Activated CD4-positive, alpha-beta T cell treated with anti-CD3 and anti-CD28 coated beads, Interleukin-2, amount 10 ng/mL, durations not matched to agents 7 days and 5 days (primary cell): ENCODE results near the gene CYP21A2. TPM values are rescaled to one million over a fixed set of nuclear protein-coding genes. Genes with fewer than 3 reads are reported as not detected.
"Not testable (repeated sequence)": the region's sequence is repeated elsewhere in the genome, so short reads cannot be mapped to it uniquely, and the experiment has no call there.

Experiments used
- CTCF ChIA-PET: fragments of 350-600 bp; sonication (Branson Sonifier 250); formaldehyde crosslinking; loops from one replicate; lab custom pipeline; 2021; ENCODE audit warnings: antibody characterized with exemption; lab: Charles Lee
- POLR2A ChIA-PET: fragments of 350-600 bp; sonication (Branson Sonifier 250); formaldehyde crosslinking; loops from one replicate; lab custom pipeline; 2021; ENCODE audit warnings: antibody characterized with exemption; lab: Charles Lee
- DNase-seq: peaks from one replicate; pipeline ENCODE4 v3.0.0-alpha.2; 2020
- H3K27ac Mint-ChIP-seq: one replicate; pipeline ENCODE4 v1.8.0; 2021; ENCODE audit warnings: mild to moderate bottlenecking, moderate library complexity, mixed read lengths
- H3K27me3 Mint-ChIP-seq: one replicate; pipeline ENCODE4 v1.8.0; 2021; ENCODE audit warnings: mixed read lengths
- H3K36me3 Mint-ChIP-seq: one replicate; pipeline ENCODE4 v1.8.0; 2021; ENCODE audit warnings: low read depth, mixed read lengths
- H3K4me1 Mint-ChIP-seq: one replicate; pipeline ENCODE4 v1.8.0; 2021; ENCODE audit warnings: mixed read lengths
- H3K4me3 Mint-ChIP-seq: one replicate; pipeline ENCODE4 v1.8.0; 2021; ENCODE audit warnings: mild to moderate bottlenecking, moderate library complexity, mixed read lengths
- H3K9me3 Mint-ChIP-seq: one replicate; pipeline ENCODE4 v1.8.0; 2021; ENCODE audit warnings: mixed read lengths
- total RNA-seq, 2 experiments: library from RNA; stranded (reverse); gene quantifications; one replicate each; pipeline ENCODE4 v1.2.3, GENCODE V29; 2021

The CYP21A2 gene
- under 1 TPM in 1 of 2 experiments, not detected in 1; 0.12 TPM for total RNA-seq

- H3K36me3 Mint-ChIP-seq, H3K4me1 Mint-ChIP-seq, H3K9me3 Mint-ChIP-seq, H3K4me3 Mint-ChIP-seq, CTCF ChIA-PET, H3K27me3 Mint-ChIP-seq, DNase-seq, POLR2A ChIA-PET: not testable (repeated sequence)
- peak within 1 kb of the TSS; percentile 46 for H3K27ac Mint-ChIP-seq
Measured at GRCh38 chr6:32037598-32038524, at the start of gene CYP21A2. Gene CYP21A2 (plus strand): TSS chr6:32038415. CDS start chr6:32038423, 8 bp downstream.

GRCh38 chr6:31989363-31989762, 48.9 kb upstream of the CYP21A2 start:
- H3K9me3 Mint-ChIP-seq, H3K27me3 Mint-ChIP-seq, DNase-seq, H3K27ac Mint-ChIP-seq, CTCF ChIA-PET, POLR2A ChIA-PET, H3K36me3 Mint-ChIP-seq, H3K4me3 Mint-ChIP-seq, H3K4me1 Mint-ChIP-seq: not testable (repeated sequence)

GRCh38 chr6:31994421-31994820, 43.8 kb upstream of the CYP21A2 start:
- CTCF ChIA-PET, H3K36me3 Mint-ChIP-seq, H3K4me1 Mint-ChIP-seq, H3K27ac Mint-ChIP-seq, H3K9me3 Mint-ChIP-seq, POLR2A ChIA-PET, H3K27me3 Mint-ChIP-seq, H3K4me3 Mint-ChIP-seq: not testable (repeated sequence)
- DNase-seq: peak; percentile 3

GRCh38 chr6:31996385-31996784, 41.8 kb upstream of the CYP21A2 start:
- CTCF ChIA-PET, POLR2A ChIA-PET, H3K4me1 Mint-ChIP-seq, H3K36me3 Mint-ChIP-seq, DNase-seq, H3K9me3 Mint-ChIP-seq, H3K27me3 Mint-ChIP-seq, H3K4me3 Mint-ChIP-seq: not testable (repeated sequence)
- peak overlapping the region; percentile 36 for H3K27ac Mint-ChIP-seq

GRCh38 chr6:32002546-32003268, 35.5 kb upstream of the CYP21A2 start:
- H3K4me1 Mint-ChIP-seq, H3K27me3 Mint-ChIP-seq, DNase-seq, H3K27ac Mint-ChIP-seq, H3K9me3 Mint-ChIP-seq, CTCF ChIA-PET, POLR2A ChIA-PET, H3K4me3 Mint-ChIP-seq, H3K36me3 Mint-ChIP-seq: not testable (repeated sequence)

GRCh38 chr6:32003301-32003700, 34.9 kb upstream of the CYP21A2 start:
- CTCF ChIA-PET, H3K4me1 Mint-ChIP-seq, H3K36me3 Mint-ChIP-seq, POLR2A ChIA-PET, H3K4me3 Mint-ChIP-seq, DNase-seq, H3K27ac Mint-ChIP-seq, H3K9me3 Mint-ChIP-seq, H3K27me3 Mint-ChIP-seq: not testable (repeated sequence)

- H3K4me1 Mint-ChIP-seq, DNase-seq, CTCF ChIA-PET, H3K27me3 Mint-ChIP-seq, H3K36me3 Mint-ChIP-seq, H3K4me3 Mint-ChIP-seq, POLR2A ChIA-PET, H3K27ac Mint-ChIP-seq, H3K9me3 Mint-ChIP-seq: not testable (repeated sequence)
Measured at GRCh38 chr6:32004393-32004792, 33.8 kb upstream of the CYP21A2 start.

- H3K36me3 Mint-ChIP-seq, H3K4me3 Mint-ChIP-seq, H3K27me3 Mint-ChIP-seq, H3K9me3 Mint-ChIP-seq, H3K27ac Mint-ChIP-seq, CTCF ChIA-PET, POLR2A ChIA-PET, H3K4me1 Mint-ChIP-seq: not testable (repeated sequence)
- peak; percentile 3 for DNase-seq
Measured at GRCh38 chr6:32004864-32005537, 33.2 kb upstream of the CYP21A2 start.

GRCh38 chr6:32005538-32005880, 32.7 kb upstream of the CYP21A2 start:
- H3K27me3 Mint-ChIP-seq, H3K4me1 Mint-ChIP-seq, H3K9me3 Mint-ChIP-seq, DNase-seq, H3K27ac Mint-ChIP-seq, POLR2A ChIA-PET, H3K4me3 Mint-ChIP-seq, CTCF ChIA-PET, H3K36me3 Mint-ChIP-seq: not testable (repeated sequence)

GRCh38 chr6:32005991-32006529, 32.2 kb upstream of the CYP21A2 start:
- DNase-seq, H3K4me3 Mint-ChIP-seq, H3K9me3 Mint-ChIP-seq, CTCF ChIA-PET, H3K36me3 Mint-ChIP-seq, H3K27ac Mint-ChIP-seq, H3K4me1 Mint-ChIP-seq, POLR2A ChIA-PET, H3K27me3 Mint-ChIP-seq: not testable (repeated sequence)

GRCh38 chr6:32007086-32007485, 31.1 kb upstream of the CYP21A2 start:
- POLR2A ChIA-PET, H3K36me3 Mint-ChIP-seq, H3K27ac Mint-ChIP-seq, CTCF ChIA-PET, DNase-seq, H3K4me1 Mint-ChIP-seq, H3K4me3 Mint-ChIP-seq, H3K27me3 Mint-ChIP-seq, H3K9me3 Mint-ChIP-seq: not testable (repeated sequence)

- H3K4me3 Mint-ChIP-seq, H3K27me3 Mint-ChIP-seq, H3K9me3 Mint-ChIP-seq, CTCF ChIA-PET, H3K36me3 Mint-ChIP-seq, H3K4me1 Mint-ChIP-seq, POLR2A ChIA-PET, H3K27ac Mint-ChIP-seq, DNase-seq: not testable (repeated sequence)
Measured at GRCh38 chr6:32008037-32008436, 30.2 kb upstream of the CYP21A2 start.

GRCh38 chr6:32008616-32009015, 29.6 kb upstream of the CYP21A2 start:
- H3K4me1 Mint-ChIP-seq, POLR2A ChIA-PET, H3K4me3 Mint-ChIP-seq, H3K9me3 Mint-ChIP-seq, H3K27me3 Mint-ChIP-seq, H3K27ac Mint-ChIP-seq, DNase-seq, H3K36me3 Mint-ChIP-seq, CTCF ChIA-PET: not testable (repeated sequence)
